ENCODE results near the gene PRDM8. TPM values are rescaled to one million over a fixed set of nuclear protein-coding genes. Genes with fewer than 3 reads are reported as not detected.

The PRDM8 gene
- total RNA-seq, 4 donors from 2014 or later = 1.4 to 5.2 (median 3.2) TPM

GRCh38 chr4:80252427-80252826, 55.1 kb downstream of the PRDM8 start:
- TF ChIP-seq, protein P1, sequence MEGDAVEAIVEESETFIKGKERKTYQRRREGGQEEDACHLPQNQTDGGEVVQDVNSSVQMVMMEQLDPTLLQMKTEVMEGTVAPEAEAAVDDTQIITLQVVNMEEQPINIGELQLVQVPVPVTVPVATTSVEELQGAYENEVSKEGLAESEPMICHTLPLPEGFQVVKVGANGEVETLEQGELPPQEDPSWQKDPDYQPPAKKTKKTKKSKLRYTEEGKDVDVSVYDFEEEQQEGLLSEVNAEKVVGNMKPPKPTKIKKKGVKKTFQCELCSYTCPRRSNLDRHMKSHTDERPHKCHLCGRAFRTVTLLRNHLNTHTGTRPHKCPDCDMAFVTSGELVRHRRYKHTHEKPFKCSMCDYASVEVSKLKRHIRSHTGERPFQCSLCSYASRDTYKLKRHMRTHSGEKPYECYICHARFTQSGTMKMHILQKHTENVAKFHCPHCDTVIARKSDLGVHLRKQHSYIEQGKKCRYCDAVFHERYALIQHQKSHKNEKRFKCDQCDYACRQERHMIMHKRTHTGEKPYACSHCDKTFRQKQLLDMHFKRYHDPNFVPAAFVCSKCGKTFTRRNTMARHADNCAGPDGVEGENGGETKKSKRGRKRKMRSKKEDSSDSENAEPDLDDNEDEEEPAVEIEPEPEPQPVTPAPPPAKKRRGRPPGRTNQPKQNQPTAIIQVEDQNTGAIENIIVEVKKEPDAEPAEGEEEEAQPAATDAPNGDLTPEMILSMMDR (IDR thresholded peaks at IDR 0.05) = no peak
- DNase-seq (ENCODE audit: low spot score) (no peak), ATAC-seq (ENCODE audit: low FRiP score) (no peak)

DNA sequence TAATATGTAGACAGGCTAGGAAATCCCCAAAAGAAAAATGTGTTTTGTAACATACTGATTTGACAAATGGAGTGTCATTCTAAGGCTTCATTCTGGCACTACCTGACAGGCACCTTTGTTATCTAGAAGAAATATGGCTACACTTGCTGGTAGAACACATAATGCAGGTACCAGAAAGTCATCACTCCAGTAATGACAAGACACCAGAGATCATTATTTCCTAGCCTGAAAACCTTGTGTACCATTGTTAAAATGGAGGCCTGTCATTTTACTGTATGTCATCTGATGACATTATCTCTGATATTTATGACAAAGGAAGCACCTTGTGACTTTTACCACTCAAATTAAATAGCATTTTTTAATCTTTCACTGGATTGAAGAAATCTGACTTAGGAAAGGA, 55.6 kb downstream of the PRDM8 start:
- TF ChIP-seq, protein P1 (IDR thresholded peaks at IDR 0.05) = no peak
- ATAC-seq (ENCODE audit: low FRiP score) (no peak), DNase-seq (ENCODE audit: low spot score) (no peak)

- DNase-seq (ENCODE audit: low spot score) = no peak
- ATAC-seq (ENCODE audit: low FRiP score) = no peak
- TF ChIP-seq, protein P1 (IDR thresholded peaks at IDR 0.05) = no peak
These were observed 56.2 kb downstream of the PRDM8 start for GRCh38 chr4:80253510-80253909.

Other genes starting within 250 kb of the PRDM8 start
- 100 to 1,000 TPM in 3 of 4 donors, 10 to 100 TPM in 1; 86.7 to 208 (median 139) TPM for gene ANTXR2, start 124.3 kb upstream of the PRDM8 start, total RNA-seq
- gene FGF5, start 69.2 kb downstream of the PRDM8 start, total RNA-seq = under 1 TPM in 1 of 4 donors, not detected in 3; 0.09 TPM
- gene CFAP299, start 138.2 kb downstream of the PRDM8 start, total RNA-seq = under 1 TPM in 1 of 4 donors, not detected in 3; 0.79 TPM